ENCODE data around the gene FHOD1.
A peak's percentile ranks its signal among the peaks of the same experiment; 100 is the strongest.

Gene FHOD1

DNA sequence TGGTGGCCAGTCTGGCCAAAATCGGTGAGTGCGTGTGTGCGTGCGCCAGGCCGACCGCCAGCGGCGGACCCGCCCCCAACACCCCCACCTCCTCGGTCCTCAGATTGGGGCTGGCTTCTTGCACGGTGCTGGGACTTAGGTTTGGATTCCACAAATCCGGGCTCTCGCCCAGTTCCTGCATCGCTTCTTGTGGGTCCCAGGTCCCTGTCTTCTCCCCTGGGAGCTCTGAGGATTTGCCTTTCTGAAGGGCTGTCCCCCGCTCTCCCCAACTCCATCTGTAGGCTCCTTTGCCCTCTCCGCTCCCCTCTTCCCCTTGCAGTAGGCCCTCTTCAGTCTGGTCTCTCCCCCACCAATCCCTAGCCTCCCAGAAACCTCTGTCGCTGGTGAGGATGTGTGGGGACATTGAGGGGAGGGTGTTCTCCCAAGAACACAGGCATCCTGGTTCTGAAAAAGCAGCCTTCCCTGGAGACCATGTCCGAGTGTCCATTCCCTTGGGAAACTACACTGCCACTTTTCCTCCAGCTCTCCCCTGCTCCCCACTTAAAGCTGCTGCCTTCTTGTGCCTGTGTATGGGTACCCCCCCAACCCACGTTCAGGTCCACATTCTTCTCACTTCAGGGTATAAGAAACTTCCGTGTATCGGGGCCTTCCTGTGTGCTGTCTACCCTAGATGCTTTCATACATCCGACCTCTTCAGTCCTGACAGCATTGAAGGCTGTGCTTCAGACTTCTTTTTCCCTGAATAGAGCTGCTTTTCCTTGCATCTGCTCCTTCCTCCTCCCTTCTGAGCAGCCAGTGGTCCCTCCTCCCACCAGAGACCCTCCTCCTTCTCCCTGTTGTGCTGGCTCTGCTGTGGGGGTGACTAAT, 2.1 kb upstream of the FHOD1 start:
- H3K4me3 ChIP-seq (ENCODE audit: low read depth, low read length): peak overlapping the region; percentile 55
- TF ChIP-seq, protein P1, sequence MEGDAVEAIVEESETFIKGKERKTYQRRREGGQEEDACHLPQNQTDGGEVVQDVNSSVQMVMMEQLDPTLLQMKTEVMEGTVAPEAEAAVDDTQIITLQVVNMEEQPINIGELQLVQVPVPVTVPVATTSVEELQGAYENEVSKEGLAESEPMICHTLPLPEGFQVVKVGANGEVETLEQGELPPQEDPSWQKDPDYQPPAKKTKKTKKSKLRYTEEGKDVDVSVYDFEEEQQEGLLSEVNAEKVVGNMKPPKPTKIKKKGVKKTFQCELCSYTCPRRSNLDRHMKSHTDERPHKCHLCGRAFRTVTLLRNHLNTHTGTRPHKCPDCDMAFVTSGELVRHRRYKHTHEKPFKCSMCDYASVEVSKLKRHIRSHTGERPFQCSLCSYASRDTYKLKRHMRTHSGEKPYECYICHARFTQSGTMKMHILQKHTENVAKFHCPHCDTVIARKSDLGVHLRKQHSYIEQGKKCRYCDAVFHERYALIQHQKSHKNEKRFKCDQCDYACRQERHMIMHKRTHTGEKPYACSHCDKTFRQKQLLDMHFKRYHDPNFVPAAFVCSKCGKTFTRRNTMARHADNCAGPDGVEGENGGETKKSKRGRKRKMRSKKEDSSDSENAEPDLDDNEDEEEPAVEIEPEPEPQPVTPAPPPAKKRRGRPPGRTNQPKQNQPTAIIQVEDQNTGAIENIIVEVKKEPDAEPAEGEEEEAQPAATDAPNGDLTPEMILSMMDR (IDR thresholded peaks at IDR 0.05; ENCODE audit: borderline replicate concordance, insufficient read depth, low read depth, low read length): no peak

DNA sequence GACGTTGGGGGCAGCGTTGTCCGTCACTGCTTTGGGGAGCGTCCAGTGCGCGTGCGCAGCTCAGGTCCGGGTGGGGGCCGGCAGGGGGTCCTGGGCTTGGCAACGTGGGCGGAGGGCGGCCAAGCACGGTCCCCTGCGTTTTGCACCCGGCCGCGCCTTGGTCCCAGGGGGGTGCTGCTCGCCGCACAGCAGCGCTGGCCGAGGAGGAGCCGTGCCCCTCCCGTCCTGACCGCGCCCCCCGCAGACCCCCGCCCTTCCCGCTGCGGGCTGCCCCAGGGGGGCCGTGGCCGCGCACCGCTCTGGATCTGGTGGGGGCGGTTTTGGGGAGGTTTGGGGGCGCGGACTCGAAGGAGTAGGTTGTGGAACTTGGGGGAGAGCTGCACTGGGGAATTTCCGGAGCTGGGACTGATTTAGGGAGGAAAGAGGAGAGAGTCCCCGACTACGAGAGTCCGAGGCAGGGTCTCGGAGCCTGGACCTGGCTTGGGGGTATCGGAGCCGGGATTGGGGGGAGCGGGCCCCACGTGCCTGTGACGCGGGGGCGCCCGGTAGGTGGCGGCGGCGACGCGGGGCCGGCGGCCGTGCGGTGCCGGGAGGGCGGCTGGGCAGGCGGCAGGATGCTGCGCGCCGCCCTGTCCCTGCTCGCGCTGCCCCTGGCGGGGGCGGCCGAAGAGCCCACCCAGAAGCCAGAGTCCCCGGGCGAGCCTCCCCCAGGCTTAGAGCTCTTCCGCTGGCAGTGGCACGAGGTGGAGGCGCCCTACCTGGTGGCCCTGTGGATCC, 1.3 kb upstream of the FHOD1 start, which contains the start of gene SLC9A5:
Gene SLC9A5, plus strand, starts transcription at position 579 of the 777 bp plus-strand sequence. Its CDS starts 36 bp downstream, at position 615.
- TF ChIP-seq, protein P1 (IDR thresholded peaks at IDR 0.05; ENCODE audit: borderline replicate concordance, insufficient read depth, low read depth, low read length): 0 out of 2 replicates have a peak, but pooled peaks have one; percentile 30
- peak within 1 kb of the TSS; percentile 55 for H3K4me3 ChIP-seq (ENCODE audit: low read depth, low read length)

DNA sequence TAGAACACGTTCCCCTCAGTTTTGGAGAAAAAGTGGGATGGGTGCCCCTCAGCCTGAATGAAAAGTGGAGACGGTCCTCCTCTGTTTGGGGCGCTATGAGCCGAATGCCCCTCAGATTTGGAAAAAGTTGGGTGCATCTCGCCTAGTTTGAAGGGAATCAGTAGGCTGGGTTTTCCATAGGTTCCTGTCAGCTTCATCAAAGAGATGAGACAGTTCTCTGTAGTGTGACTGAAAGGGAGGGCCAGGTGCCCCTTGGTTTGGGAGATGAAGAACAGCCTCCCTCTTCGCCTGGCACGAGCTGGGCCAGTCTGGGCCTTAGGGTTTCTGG, 756 bp upstream of the FHOD1 start:
- peak overlapping the region; percentile 55 for H3K4me3 ChIP-seq (ENCODE audit: low read depth, low read length)
- TF ChIP-seq, protein P1 (IDR thresholded peaks at IDR 0.05; ENCODE audit: borderline replicate concordance, insufficient read depth, low read depth, low read length): no peak

DNA sequence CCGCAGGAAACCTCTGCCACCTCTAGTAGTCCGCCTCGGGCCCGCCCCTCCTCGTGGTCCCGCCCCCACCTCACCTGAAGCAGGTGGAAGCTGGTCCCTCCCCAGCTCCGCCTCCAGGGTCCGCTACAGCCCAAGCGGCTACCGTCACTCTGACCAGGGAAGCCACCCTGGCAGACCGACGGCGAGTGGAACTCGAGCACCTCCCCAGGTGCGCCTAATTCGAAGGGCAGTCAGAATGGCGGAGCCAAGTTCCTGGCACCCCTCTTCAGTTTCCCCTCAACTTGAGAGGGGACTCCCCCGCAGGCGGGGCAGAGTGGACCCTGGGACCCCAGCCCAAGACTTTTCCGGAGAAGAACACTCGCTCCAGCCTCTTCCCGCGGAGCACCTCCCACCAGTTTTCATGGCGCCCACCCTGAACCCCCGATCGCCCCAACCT, 507 bp downstream of the FHOD1 start:
- H3K4me3 ChIP-seq (ENCODE audit: low read depth, low read length): peak overlapping the region; percentile 77
- TF ChIP-seq, protein P1 (IDR thresholded peaks at IDR 0.05; ENCODE audit: borderline replicate concordance, insufficient read depth, low read depth, low read length): no peak

DNA sequence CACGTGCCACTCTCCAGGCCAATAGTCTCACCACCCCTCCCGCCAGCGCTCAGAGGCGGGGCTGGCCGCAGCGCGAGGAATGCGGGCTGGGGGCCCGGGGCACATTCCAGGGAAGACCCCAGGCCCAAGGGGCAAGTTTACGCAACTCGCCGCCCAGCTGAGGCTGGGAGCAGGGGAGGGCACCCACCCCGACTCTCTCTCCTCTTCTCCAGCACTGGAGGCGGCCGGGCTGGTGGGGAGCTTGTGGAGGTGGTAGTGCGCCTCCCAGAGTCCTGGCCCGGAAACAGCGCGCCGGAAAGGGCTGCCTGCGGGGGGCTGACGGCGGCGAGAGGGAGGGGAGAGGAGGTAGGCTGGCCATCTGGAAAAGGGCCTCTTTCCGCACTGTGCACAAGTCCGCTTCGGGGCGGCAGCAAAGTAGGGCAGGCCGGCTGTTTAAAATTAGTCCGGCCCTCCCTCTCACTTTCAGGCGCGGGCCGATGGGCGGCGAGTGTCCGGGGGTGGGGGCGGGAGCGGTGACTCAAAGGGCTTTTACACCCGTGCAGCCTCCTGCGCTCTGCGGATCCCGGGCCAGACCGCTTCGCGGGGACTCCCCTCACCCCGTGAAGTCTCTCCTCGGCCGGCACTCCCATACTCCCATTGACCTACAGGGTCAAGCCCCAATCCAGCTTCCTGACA, 1.1 kb downstream of the FHOD1 start:
- H3K4me3 ChIP-seq (ENCODE audit: low read depth, low read length): peak overlapping the region; percentile 77
- TF ChIP-seq, protein P1 (IDR thresholded peaks at IDR 0.05; ENCODE audit: borderline replicate concordance, insufficient read depth, low read depth, low read length): peak; percentile 53; the same call in 1 of the 2 replicates

DNA sequence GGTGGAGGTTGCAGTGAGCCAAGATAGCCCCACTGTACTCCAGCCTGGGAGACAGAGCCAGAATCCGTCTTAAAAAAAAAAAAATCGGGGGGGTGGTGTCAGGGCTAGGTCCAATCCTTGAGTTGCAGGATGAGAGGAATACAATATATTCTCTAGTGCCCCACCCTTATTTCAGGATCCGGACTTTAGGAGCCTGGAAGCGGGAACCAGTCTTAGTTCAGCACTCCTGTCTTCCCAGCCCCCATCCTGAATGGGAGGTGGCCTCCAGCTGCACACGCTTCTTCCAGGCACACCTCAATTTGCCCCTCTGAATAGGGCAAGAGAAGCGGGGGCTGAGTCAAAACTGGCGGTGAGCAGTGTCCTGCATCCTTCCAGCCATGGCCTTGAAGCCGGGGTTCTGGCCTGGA, 1.6 kb downstream of the FHOD1 start:
- TF ChIP-seq, protein P1 (IDR thresholded peaks at IDR 0.05; ENCODE audit: borderline replicate concordance, insufficient read depth, low read depth, low read length): no peak
- peak overlapping the region; percentile 77 for H3K4me3 ChIP-seq (ENCODE audit: low read depth, low read length)

All from GM12875 (cell line).